Chondrocyte (in vitro differentiated cells): ENCODE results near the gene ATAD2B. TPM values are rescaled to one million over a fixed set of nuclear protein-coding genes. Genes with fewer than 3 reads are reported as not detected.

Experiments used
- DNase-seq: peaks from one replicate; pipeline ENCODE4 v3.0.0; 2021; ENCODE audit warnings: mixed read lengths, low spot score
- H3K27ac Mint-ChIP-seq: one replicate; pipeline ENCODE4 v1.8.0; 2021; ENCODE audit warnings: mild to moderate bottlenecking, moderate library complexity, mixed read lengths; ENCODE audit not compliant: unreplicated experiment
- H3K27me3 Mint-ChIP-seq: 2 replicates; pipeline ENCODE4 v1.8.0; 2021; ENCODE audit warnings: low read depth, mixed read lengths
- H3K36me3 Mint-ChIP-seq: 2 replicates; pipeline ENCODE4 v1.8.0; 2021; ENCODE audit warnings: low read depth, mixed read lengths
- H3K4me1 Mint-ChIP-seq: 2 replicates; pipeline ENCODE4 v1.8.0; 2021; ENCODE audit warnings: low read depth, mild to moderate bottlenecking, mixed read lengths
- H3K4me3 Mint-ChIP-seq: one replicate; pipeline ENCODE4 v1.8.0; 2021; ENCODE audit warnings: mild to moderate bottlenecking, moderate library complexity, mixed read lengths; ENCODE audit not compliant: unreplicated experiment
- H3K9me3 Mint-ChIP-seq: 2 replicates; pipeline ENCODE4 v1.8.0; 2021; ENCODE audit warnings: low read depth, mixed read lengths
- total RNA-seq: library from RNA; stranded (reverse); gene quantifications from 3 replicates; pipeline ENCODE4 v1.2.1, GENCODE V29; 2021
- TF ChIP-seq, protein P1 (sequence below): fragments of 200-600 bp; sonication (generic); IDR thresholded peaks from 2 replicates; pipeline ENCODE4 v1.5.0; 2021; ENCODE audit warnings: antibody characterized with exemption, mild to moderate bottlenecking, moderate library complexity

ATAD2B gene
- total RNA-seq, 1 donor from 2014 or later: 15.9 TPM

DNA sequence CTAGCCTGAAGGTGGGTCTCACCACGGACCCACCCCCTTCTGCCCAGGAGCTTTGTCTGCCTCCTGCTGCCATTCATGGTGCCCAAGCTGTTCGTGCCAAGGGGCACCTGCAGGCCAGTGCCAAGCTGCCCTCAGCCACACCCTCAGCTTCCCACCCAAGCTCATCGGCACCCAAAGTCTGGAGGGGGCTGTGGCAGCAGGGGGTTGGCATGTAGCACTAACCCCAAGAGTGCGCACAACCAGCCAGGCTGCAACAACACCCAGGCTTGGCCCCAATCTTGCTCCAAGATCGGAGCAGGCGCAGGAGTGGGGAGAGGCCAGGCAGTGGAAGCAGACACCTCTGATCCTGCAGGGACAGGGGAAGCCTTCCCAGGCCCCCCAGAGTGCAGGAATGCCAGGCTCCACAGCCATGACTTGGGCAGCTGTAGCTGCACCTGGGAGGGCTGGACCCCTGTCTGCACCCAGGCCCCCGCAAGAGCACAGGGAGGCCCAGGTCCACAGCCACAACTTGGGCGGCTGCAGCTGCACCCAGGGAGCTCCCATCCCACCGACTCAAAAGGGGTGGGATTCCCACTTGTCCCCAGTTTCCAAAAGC lies 89.9 kb downstream of the ATAD2B start:
- peaks cover 3% of the 10 kb centered on the region for H3K9me3 Mint-ChIP-seq
- H3K27ac Mint-ChIP-seq: no peak overlapping the region
- no peak overlapping the region for H3K4me3 Mint-ChIP-seq
- no peaks in the 10 kb centered on the region for H3K36me3 Mint-ChIP-seq
- H3K4me1 Mint-ChIP-seq: no peaks in the 10 kb centered on the region
- DNase-seq: peak; percentile 66
- TF ChIP-seq, protein P1, sequence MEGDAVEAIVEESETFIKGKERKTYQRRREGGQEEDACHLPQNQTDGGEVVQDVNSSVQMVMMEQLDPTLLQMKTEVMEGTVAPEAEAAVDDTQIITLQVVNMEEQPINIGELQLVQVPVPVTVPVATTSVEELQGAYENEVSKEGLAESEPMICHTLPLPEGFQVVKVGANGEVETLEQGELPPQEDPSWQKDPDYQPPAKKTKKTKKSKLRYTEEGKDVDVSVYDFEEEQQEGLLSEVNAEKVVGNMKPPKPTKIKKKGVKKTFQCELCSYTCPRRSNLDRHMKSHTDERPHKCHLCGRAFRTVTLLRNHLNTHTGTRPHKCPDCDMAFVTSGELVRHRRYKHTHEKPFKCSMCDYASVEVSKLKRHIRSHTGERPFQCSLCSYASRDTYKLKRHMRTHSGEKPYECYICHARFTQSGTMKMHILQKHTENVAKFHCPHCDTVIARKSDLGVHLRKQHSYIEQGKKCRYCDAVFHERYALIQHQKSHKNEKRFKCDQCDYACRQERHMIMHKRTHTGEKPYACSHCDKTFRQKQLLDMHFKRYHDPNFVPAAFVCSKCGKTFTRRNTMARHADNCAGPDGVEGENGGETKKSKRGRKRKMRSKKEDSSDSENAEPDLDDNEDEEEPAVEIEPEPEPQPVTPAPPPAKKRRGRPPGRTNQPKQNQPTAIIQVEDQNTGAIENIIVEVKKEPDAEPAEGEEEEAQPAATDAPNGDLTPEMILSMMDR: no peak
- H3K27me3 Mint-ChIP-seq: no peaks in the 10 kb centered on the region

DNA sequence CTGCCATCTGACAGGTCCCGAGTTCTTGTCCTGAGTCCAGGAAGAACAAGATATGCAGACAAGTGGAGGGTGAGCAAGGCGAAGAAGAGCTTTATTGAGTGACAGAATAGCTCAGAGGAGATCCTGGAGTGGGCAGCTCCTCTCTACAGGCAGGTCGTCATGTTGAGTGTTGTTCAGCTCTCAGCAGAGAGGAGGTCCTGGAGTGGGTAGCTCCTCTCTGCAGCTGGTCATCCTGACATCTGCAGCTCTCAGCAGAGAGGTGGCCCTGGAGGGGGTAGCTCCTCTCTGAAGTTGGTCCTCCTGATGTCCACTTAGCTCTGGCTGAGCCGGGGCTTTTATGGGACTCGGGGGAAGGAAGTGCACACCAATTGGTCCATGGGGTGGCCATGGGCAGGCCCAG lies 90.4 kb downstream of the ATAD2B start:
- TF ChIP-seq, protein P1: no peak
- DNase-seq: peak; percentile 74
- Mint-ChIP-seq H3K27ac (no peak overlapping the region), H3K4me1 (no peaks in the 10 kb centered on the region), H3K9me3 (peaks cover 3% of the 10 kb centered on the region), H3K36me3 (no peaks in the 10 kb centered on the region), H3K27me3 (no peaks in the 10 kb centered on the region), H3K4me3 (no peak overlapping the region)

DNA sequence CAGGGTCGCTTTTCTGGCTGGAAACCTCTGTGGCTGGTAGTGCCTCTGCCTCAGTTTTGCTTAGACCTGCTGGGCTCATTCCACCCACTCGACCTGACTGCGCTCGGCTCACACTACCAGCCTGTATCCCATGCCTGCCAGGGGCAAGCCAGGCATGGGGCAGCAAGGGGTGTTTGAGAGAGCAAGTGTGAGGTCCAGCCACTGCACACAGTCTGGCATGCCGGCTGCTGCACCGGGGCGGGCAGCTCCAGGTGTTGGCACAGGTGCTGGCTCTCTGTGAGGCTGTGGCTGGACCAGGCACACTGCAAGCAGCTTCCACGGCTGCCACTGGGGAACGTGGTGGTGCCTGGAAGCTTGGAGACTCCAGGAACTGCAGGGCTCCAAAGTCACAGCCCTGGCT lies 90.9 kb downstream of the ATAD2B start:
- H3K27me3 Mint-ChIP-seq: no peaks in the 10 kb centered on the region
- no peaks in the 10 kb centered on the region for H3K4me1 Mint-ChIP-seq
- H3K27ac Mint-ChIP-seq: no peak overlapping the region
- no peak for DNase-seq
- H3K9me3 Mint-ChIP-seq: peaks cover 3% of the 10 kb centered on the region
- TF ChIP-seq, protein P1: no peak
- H3K36me3 Mint-ChIP-seq: no peaks in the 10 kb centered on the region
- no peak overlapping the region for H3K4me3 Mint-ChIP-seq

DNA sequence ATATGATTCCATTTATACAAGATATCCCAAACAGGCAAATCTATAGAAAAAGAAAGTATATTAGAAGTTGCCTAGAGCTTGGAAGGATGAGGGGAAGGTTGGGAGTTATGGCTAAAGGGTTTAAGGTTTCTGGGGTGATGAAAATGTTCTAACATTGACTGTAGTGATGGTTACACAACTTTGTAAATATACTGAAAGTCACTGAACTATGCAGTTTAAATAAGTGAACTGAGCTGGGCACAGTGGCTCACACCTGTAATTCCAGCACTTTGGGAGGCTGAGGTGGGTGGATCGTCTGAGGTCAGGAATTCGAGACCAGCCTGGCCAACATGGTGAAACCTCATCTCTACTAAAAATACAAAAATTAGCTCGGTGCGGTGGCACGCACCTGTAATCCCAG lies 91.5 kb downstream of the ATAD2B start:
- H3K36me3 Mint-ChIP-seq: no peaks in the 10 kb centered on the region
- no peak overlapping the region for H3K4me3 Mint-ChIP-seq
- H3K4me1 Mint-ChIP-seq: no peaks in the 10 kb centered on the region
- no peaks in the 10 kb centered on the region for H3K27me3 Mint-ChIP-seq
- H3K27ac Mint-ChIP-seq: no peak overlapping the region
- no peak for DNase-seq
- H3K9me3 Mint-ChIP-seq: peaks cover 3% of the 10 kb centered on the region
- TF ChIP-seq, protein P1: no peak

DNA sequence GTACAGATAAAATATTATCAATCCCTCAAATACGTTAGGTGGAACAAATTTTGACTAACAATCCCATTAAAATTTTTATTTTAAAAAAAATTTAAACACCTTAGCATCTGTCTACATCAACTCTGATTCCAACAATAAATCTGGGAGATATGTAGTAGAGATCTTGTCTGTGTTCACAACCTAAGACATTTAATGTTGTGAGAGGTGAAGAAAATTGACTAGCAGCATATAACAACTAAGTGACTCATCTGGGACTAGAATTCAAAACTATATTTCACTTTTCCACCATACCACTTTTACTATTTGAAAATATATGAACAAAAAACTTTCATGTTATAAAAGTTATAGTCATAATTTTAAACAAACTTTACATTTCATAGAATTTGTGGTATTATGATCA lies 97.9 kb downstream of the ATAD2B start:
- TF ChIP-seq, protein P1: no peak
- peaks cover 13% of the 10 kb centered on the region for H3K4me1 Mint-ChIP-seq
- no peaks in the 10 kb centered on the region for H3K27me3 Mint-ChIP-seq
- no peak for DNase-seq
- H3K36me3 Mint-ChIP-seq: no peaks in the 10 kb centered on the region
- no peaks in the 10 kb centered on the region for H3K9me3 Mint-ChIP-seq
- no peak overlapping the region for H3K27ac Mint-ChIP-seq
- no peak overlapping the region for H3K4me3 Mint-ChIP-seq
